Ovary (tissue), 9 donors: Measurements from ENCODE around the gene HSPBP1. TPM values are rescaled to one million over a fixed set of nuclear protein-coding genes. Genes with fewer than 3 reads are reported as not detected.

Experiments used
- DNase-seq, 5 donors: peaks; one replicate each; pipeline ENCODE4 v3.0.0-alpha.2; 2019 to 2020
- H3K27ac ChIP-seq, 2 donors: fragments of 200-600 bp; one replicate each; pipeline versions ENCODE4 v1.5.1 to v1.8.0; 2019 to 2022
- H3K27me3 ChIP-seq: fragments of 200-600 bp; one replicate; pipeline ENCODE4 v1.8.0; 2022
- H3K36me3 ChIP-seq: fragments of 200-600 bp; sonication (generic); one replicate; pipeline ENCODE4 v1.5.1; 2019
- H3K4me1 ChIP-seq: one replicate; pipeline ENCODE4 v1.8.1; 2013; ENCODE audit warnings: mild to moderate bottlenecking, moderate library complexity; ENCODE audit not compliant: insufficient read depth
- H3K4me3 ChIP-seq: fragments of 200-600 bp; sonication (generic); one replicate; pipeline ENCODE4 v1.5.1; 2017
- H3K9me3 ChIP-seq, 2 donors: fragments of 200-600 bp in 1 of 2; sonication (generic) in 1 of 2; one replicate each; pipeline versions ENCODE4 v1.5.1 to v1.8.1; 2013 to 2019; ENCODE audit warnings: mild to moderate bottlenecking in 1 of 2, moderate library complexity in 1 of 2
- EP300 ChIP-seq: sonication (generic); formaldehyde crosslinking; IDR thresholded peaks from one replicate; pipeline ENCODE4 v1.6.1; 2017; ENCODE audit warnings: antibody characterized with exemption
- POLR2A ChIP-seq: fragments of 450-650 bp; IDR thresholded peaks from one replicate; pipeline ENCODE4 v1.6.1; 2017; ENCODE audit warnings: antibody characterized with exemption, mild to moderate bottlenecking, moderate library complexity
- WGBS, 3 donors: extraction: QIAGEN DNeasy Blood & Tissue Kit in 1 of 3; methylation state at CpG; one replicate each; pipeline versions ENCODE4 v1.1.5 to v1.1.7; 2013 to 2017; 5-methylcytosine and 5-hydroxymethylcytosine counted together
- intact Hi-C, 4 donors: fragments of 100-400 bp; cut with DNase I; formaldehyde crosslinking; loops; one replicate each; pipeline versions ENCODE4 v1.11.0 to v1.15.1; 2022 to 2023
- polyA plus RNA-seq, 2 donors: library from polyadenylated mRNA; stranded (reverse); fragments of 200-250 nt in 1 of 2; fragments of 350-450 nt in 1 of 2; fragmentation: Illumina TruSeq in 1 of 2; extraction: RNeasy Lipid Tissue Mini Kit (QIAGEN cat#74804) in 1 of 2; gene quantifications; one replicate each; pipeline ENCODE4 v1.2.3, GENCODE V29; 2013 to 2014
- total RNA-seq, 7 donors: library from RNA; depleted of rRNA in 2 of 7; stranded (reverse); fragments of >200 nt in 2 of 7; fragmentation: NEBNext Ultra II Directional in 3 of 7; extraction: Animal tissue kit (Norgen Biotek cat#: 25700) in 3 of 7; gene quantifications; one replicate each; pipeline versions ENCODE4 v1.1.0 to v1.2.4, GENCODE V29; 2016 to 2023
- TF ChIP-seq, protein P1 (sequence below), 3 donors: fragments of 450-650 bp in 2 of 3; fragments of 200-600 bp in 1 of 3; IDR thresholded peaks; one replicate each; pipeline versions ENCODE4 v1.5.1 to v1.8.0; 2016 to 2022; ENCODE audit warnings: antibody characterized with exemption in 3 of 3, mild to moderate bottlenecking in 1 of 3
- donor health status: DM: no; HTN: no; CAD: no; lungs with moderate emphysema.
- donor health status: DM: no; HTN: no; CAD: no.
- donor health status: Bipolar disorder and iron deficiency.
- donor health status: DM: yes; HTN: yes; CAD: no.
- donor health status: DM: no; HTN: no; CAD: no.
- donor health status: DM: yes; HTN: yes; CAD: no.

The HSPBP1 gene
- total and polyA plus RNA-seq, 9 donors = 3.6 to 40.7 (median 31.8) TPM

DNA sequence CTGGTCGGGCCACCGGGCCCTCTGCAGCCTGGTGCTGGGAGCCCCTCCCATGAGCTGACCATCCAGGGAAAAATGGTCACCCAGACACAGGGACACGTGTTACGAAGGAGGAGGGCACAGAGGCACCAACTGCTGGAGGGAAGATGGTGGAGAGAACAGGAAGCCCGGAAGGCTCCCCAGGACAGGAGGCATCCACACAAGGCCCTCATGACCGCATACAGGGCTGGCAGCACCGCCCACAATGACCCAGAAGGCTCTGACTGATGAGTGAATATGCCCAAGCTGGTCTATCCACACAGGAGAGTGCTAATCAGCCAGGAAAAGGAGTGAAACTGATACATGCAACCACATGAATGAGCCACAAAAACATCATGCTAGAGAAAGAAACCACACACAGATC is 37.4 kb downstream of the HSPBP1 start:
- H3K27ac ChIP-seq = no peak overlapping the region
- H3K4me1 ChIP-seq = no peaks in the 10 kb centered on the region
- no peaks in the 10 kb centered on the region for H3K27me3 ChIP-seq
- intact Hi-C loops = no loop called here
- TF ChIP-seq, protein P1, sequence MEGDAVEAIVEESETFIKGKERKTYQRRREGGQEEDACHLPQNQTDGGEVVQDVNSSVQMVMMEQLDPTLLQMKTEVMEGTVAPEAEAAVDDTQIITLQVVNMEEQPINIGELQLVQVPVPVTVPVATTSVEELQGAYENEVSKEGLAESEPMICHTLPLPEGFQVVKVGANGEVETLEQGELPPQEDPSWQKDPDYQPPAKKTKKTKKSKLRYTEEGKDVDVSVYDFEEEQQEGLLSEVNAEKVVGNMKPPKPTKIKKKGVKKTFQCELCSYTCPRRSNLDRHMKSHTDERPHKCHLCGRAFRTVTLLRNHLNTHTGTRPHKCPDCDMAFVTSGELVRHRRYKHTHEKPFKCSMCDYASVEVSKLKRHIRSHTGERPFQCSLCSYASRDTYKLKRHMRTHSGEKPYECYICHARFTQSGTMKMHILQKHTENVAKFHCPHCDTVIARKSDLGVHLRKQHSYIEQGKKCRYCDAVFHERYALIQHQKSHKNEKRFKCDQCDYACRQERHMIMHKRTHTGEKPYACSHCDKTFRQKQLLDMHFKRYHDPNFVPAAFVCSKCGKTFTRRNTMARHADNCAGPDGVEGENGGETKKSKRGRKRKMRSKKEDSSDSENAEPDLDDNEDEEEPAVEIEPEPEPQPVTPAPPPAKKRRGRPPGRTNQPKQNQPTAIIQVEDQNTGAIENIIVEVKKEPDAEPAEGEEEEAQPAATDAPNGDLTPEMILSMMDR (IDR thresholded peaks at IDR 0.05) = no peak
- TF ChIP-seq EP300 = no peak
- TF ChIP-seq POLR2A = no peak
- no peak for DNase-seq
- WGBS, 3 donors = 72 to 83% (median 73%) methylated on average over 7 of the region's 7 CpGs
- no peaks in the 10 kb centered on the region for H3K9me3 ChIP-seq
- no peak overlapping the region for H3K4me3 ChIP-seq
- H3K36me3 ChIP-seq = no peaks in the 10 kb centered on the region

DNA sequence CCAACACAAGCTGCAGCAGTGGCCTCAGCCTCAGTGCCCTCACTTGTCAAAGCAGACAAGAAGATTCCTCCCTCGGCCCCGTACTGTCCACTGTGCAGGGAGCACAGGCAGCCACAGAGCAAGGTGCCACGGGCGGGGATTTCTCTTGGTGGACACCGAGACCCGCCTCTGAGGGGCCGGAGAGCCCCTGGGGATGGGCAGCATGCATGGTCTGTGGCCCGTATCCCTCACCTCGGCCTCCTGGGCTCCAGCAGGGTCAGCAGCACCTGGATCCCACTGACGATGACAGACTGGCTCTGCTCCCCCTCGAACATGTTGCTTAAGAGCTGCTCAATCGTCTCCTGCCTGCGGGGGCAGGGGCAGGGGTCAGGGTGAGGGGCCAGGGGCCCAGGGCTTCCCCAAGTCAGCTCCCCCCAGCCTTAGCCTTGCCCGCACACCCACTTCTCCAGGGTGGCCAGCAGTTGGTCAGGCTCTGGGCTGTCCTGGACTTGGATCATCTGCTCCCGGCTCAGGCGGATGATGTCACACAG is 37.9 kb downstream of the HSPBP1 start:
- TF ChIP-seq, protein P1 (IDR thresholded peaks at IDR 0.05) = no peak
- no peak for TF ChIP-seq POLR2A
- intact Hi-C loops = no loop called here
- 78 to 85% (median 80%) methylated on average over 16 of the region's 16 CpGs for WGBS, 3 donors
- H3K9me3 ChIP-seq = no peaks in the 10 kb centered on the region
- H3K27me3 ChIP-seq = no peaks in the 10 kb centered on the region
- no peak for DNase-seq
- H3K27ac ChIP-seq = no peak overlapping the region
- no peaks in the 10 kb centered on the region for H3K36me3 ChIP-seq
- no peaks in the 10 kb centered on the region for H3K4me1 ChIP-seq
- no peak overlapping the region for H3K4me3 ChIP-seq

GRCh38 chr19:55241143-55241934 is 38.6 kb downstream of the HSPBP1 start:
- Histone ChIP-seq H3K4me3 (no peak overlapping the region), H3K27ac (no peak overlapping the region), H3K27me3 (no peaks in the 10 kb centered on the region), H3K9me3 (no peaks in the 10 kb centered on the region), H3K36me3 (no peaks in the 10 kb centered on the region), H3K4me1 (no peaks in the 10 kb centered on the region)
- WGBS, 3 donors = 85 to 87% (median 85%) methylated on average over 31 to 37 of the region's 37 CpGs
- intact Hi-C loops = no loop called here
- TF ChIP-seq EP300 = no peak
- no peak for TF ChIP-seq POLR2A
- TF ChIP-seq, protein P1 (IDR thresholded peaks at IDR 0.05) = no peak
- DNase-seq = no peak

DNA sequence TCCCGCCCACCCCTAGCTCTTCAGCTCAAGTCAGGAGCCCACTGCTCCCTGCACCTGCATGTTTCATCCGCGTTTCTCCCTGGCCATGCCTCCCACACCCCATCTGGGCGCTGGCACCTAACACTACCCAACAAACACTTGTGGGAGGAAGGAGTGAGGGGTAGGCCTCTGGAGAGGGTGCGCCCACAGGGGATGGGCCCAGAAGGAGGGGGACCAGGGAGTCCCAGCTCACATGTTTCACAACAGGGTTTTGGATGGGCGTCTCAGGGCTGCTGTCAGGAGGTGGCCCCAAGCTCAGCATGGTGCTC is 39.2 kb downstream of the HSPBP1 start:
- intact Hi-C loops = no loop called here
- DNase-seq = no peak

More for the DNA sequence above, 39.2 kb downstream of the HSPBP1 start:
- TF ChIP-seq EP300 = no peak
- TF ChIP-seq, protein P1 (IDR thresholded peaks at IDR 0.05) = no peak
- no peak for TF ChIP-seq POLR2A
- Histone ChIP-seq H3K27me3 (no peaks in the 10 kb centered on the region), H3K36me3 (no peaks in the 10 kb centered on the region), H3K4me1 (no peaks in the 10 kb centered on the region), H3K4me3 (no peak overlapping the region), H3K27ac (no peak overlapping the region), H3K9me3 (no peaks in the 10 kb centered on the region)
- 87 to 94% (median 89%) methylated on average over 6 of the region's 6 CpGs for WGBS, 3 donors
